GM12878 (cell line): ENCODE measurements around the gene LSAMP. TPM values are rescaled to one million over a fixed set of nuclear protein-coding genes. Genes with fewer than 3 reads are reported as not detected.

Source experiments
- ATAC-seq: fragments of 200-7000 bp; cut with Tn5 transposase; 3 replicates; pipeline ENCODE4 v1.9.1; 2020; ENCODE audit warnings: mild to moderate bottlenecking, moderate library complexity
- BruUV-seq: library from RNA; stranded (reverse); fragments of 400-500 nt; replicated peaks from 2 replicates; lab custom pipeline; 2021; lab: Mats Ljungman, UMichigan
- CTCF ChIA-PET: fragments of 300-600 bp; sonication (Branson Sonifier 250); formaldehyde crosslinking; extraction: SDS; loops from one replicate; lab custom pipeline; 2021; ENCODE audit warnings: inconsistent platforms; lab: Yijun Ruan, JAX
- POLR2A ChIA-PET: fragments of 350-600 bp; formaldehyde crosslinking; extraction: SDS; loops from one replicate; lab custom pipeline; 2021; ENCODE audit warnings: inconsistent platforms; lab: Charles Lee
- RAD21 ChIA-PET: fragments of 300-600 bp; sonication (Branson Sonifier 250); formaldehyde crosslinking; loops from one replicate; lab custom pipeline; 2023; ENCODE audit warnings: antibody characterized with exemption; ENCODE audit not compliant: unreplicated experiment; lab: Charles Lee
- SMC1A ChIA-PET: fragments of 300-600 bp; sonication (Branson Sonifier 250); formaldehyde crosslinking; loops from one replicate; lab custom pipeline; 2023; ENCODE audit not compliant: unreplicated experiment, uncharacterized antibody; lab: Charles Lee
- DNase-seq: peaks from one replicate; pipeline ENCODE4 v3.0.0-alpha.2; 2011; ENCODE audit warnings: low read depth, low spot score
- FAIRE-seq: peaks from 3 replicates; lab custom pipeline; 2011; peaks lifted over from hg19 to GRCh38; lab: Jason Lieb, UNC
- H2AFZ ChIP-seq: 2 replicates; pipeline ENCODE4 v1.6.0; 2011; ENCODE audit warnings: low read depth, low read length, control low read depth; ENCODE audit not compliant: control insufficient read depth
- H3K27ac ChIP-seq: 2 replicates; pipeline ENCODE4 v1.5.1; 2011; ENCODE audit warnings: control low read depth; ENCODE audit not compliant: control insufficient read depth, insufficient read depth
- H3K27me3 ChIP-seq, 2 experiments: replicated peaks in 1 of 2; 2 replicates each; pipeline versions ENCODE4 v1.6.0 to v1.6.1; 2011; ENCODE audit warnings: low read length in 1 of 2; ENCODE audit not compliant: control insufficient read depth in 2 of 2, insufficient read depth in 2 of 2
- H3K36me3 ChIP-seq, 2 experiments: 2 replicates each; pipeline ENCODE4 v1.5.1; 2011; ENCODE audit warnings: low read length in 1 of 2; ENCODE audit not compliant: control insufficient read depth in 2 of 2, insufficient read depth in 2 of 2
- H3K4me1 ChIP-seq: 2 replicates; pipeline ENCODE4 v1.6.1; 2011; ENCODE audit warnings: mild to moderate bottlenecking, low read length, moderate library complexity, mixed read lengths; ENCODE audit not compliant: control insufficient read depth, insufficient read depth
- H3K4me2 ChIP-seq: 2 replicates; pipeline ENCODE4 v1.6.0; 2011; ENCODE audit warnings: control low read depth; ENCODE audit not compliant: control insufficient read depth, insufficient read depth
- H3K4me3 ChIP-seq: fragments of 200-600 bp; sonication (generic); 2 replicates; pipeline ENCODE4 v1.5.1; 2016
- H3K79me2 ChIP-seq: 2 replicates; pipeline ENCODE4 v1.6.0; 2011; ENCODE audit warnings: low read length; ENCODE audit not compliant: control insufficient read depth, insufficient read depth
- H3K9ac ChIP-seq: 2 replicates; pipeline ENCODE4 v1.8.0; 2011; ENCODE audit warnings: low read length, control low read depth, mixed read lengths; ENCODE audit not compliant: control insufficient read depth, insufficient read depth
- H3K9me3 ChIP-seq: replicated peaks from 3 replicates; pipeline ENCODE4 v1.5.1; 2011; ENCODE audit warnings: mild to moderate bottlenecking, low read length; ENCODE audit not compliant: control insufficient read depth, insufficient read depth
- H4K20me1 ChIP-seq: 2 replicates; pipeline ENCODE4 v1.6.0; 2011; ENCODE audit not compliant: control insufficient read depth, insufficient read depth
- BRCA1 ChIP-seq: IDR thresholded peaks from 2 replicates; pipeline ENCODE4 v1.6.1; 2011; ENCODE audit warnings: low read depth, low read length, improper control_type of control experiment
- CBFB ChIP-seq: IDR thresholded peaks from 2 replicates; pipeline ENCODE4 v1.6.1; 2016; ENCODE audit warnings: antibody characterized with exemption, low read depth
- MAX ChIP-seq: IDR thresholded peaks from 2 replicates; pipeline ENCODE4 v1.6.1; 2012; ENCODE audit warnings: low read depth, low read length, improper control_type of control experiment
- NR2F1 ChIP-seq: fragments of 450-650 bp; conservative IDR thresholded peaks from 2 replicates; pipeline ENCODE4 v1.6.1; 2017; ENCODE audit warnings: mild to moderate bottlenecking
- PAX8 ChIP-seq: fragments of 450-650 bp; IDR thresholded peaks from 2 replicates; pipeline ENCODE4 v1.6.1; 2017; ENCODE audit warnings: mild to moderate bottlenecking, moderate library complexity
- PML ChIP-seq: IDR thresholded peaks from 2 replicates; pipeline ENCODE4 v1.6.1; 2012; ENCODE audit warnings: low read length, inconsistent platforms
- POLR2AphosphoS2 ChIP-seq: IDR thresholded peaks from 2 replicates; pipeline ENCODE4 v1.6.1; 2011; ENCODE audit warnings: low read depth, mild to moderate bottlenecking, low read length, improper control_type of control experiment, moderate library complexity
- RCOR1 ChIP-seq: conservative IDR thresholded peaks from 2 replicates; pipeline ENCODE4 v1.6.1; 2012; ENCODE audit warnings: low read depth, low read length, improper control_type of control experiment
- RUNX3 ChIP-seq: IDR thresholded peaks from 2 replicates; pipeline ENCODE4 v1.6.1; 2012; ENCODE audit warnings: low read length, inconsistent platforms
- SIN3A ChIP-seq: IDR thresholded peaks from 2 replicates; pipeline ENCODE4 v1.6.1; 2012; ENCODE audit warnings: low read depth, low read length, improper control_type of control experiment
- ZBTB40 ChIP-seq: fragments of 450-650 bp; IDR thresholded peaks from 2 replicates; pipeline ENCODE4 v1.6.1; 2016; ENCODE audit warnings: mild to moderate bottlenecking, moderate library complexity, borderline replicate concordance
- WGBS: methylation state at CpG from one replicate; pipeline ENCODE4 v1.1.6; 2016; ENCODE audit warnings: low lambda C conversion rate; ENCODE audit not compliant: insufficient replicate concordance, insufficient coverage; ENCODE audit errors: missing lambda C conversion rate; 5-methylcytosine and 5-hydroxymethylcytosine counted together
- in situ Hi-C: fragments of 300-500 bp; cut with MboI; formaldehyde crosslinking; loops from 9 replicates; pipeline ENCODE4 v1.14.3; 2018; ENCODE audit warnings: mixed read lengths
- intact Hi-C: fragments of 100-400 bp; cut with micrococcal nuclease; formaldehyde crosslinking; loops from one replicate; pipeline ENCODE4 v1.14.2; 2022; ENCODE audit not compliant: unreplicated experiment
- polyA plus RNA-seq, 11 experiments: library from polyadenylated mRNA; depleted of rRNA in 4 of 11; unstranded in 6 of 11; stranded (reverse) in 5 of 11; fragments of >200 nt; fragmentation: Nextera tagmentation in 4 of 11; fragmentation: Illumina TruSeq in 1 of 11; extraction: Ambion mirVana in 4 of 11; extraction: Trizol in 1 of 11; gene quantifications; 1 replicate in 1 of 11; 2 replicates in 10 of 11; pipeline versions ENCODE4 v1.2.1 to v1.2.3, GENCODE V29; 2011 to 2016; ENCODE audit warnings: inconsistent platforms in 2 of 11, missing spikeins in 2 of 11, low read depth in 1 of 11
- total RNA-seq, 4 experiments: library from RNA; depleted of rRNA in 3 of 4; stranded (reverse); fragments of >200 nt in 3 of 4; fragmentation: Illumina TruSeq in 1 of 4; extraction: Trizol in 1 of 4; gene quantifications; 2 replicates each; pipeline versions ENCODE4 v1.2.1 to v1.2.3, GENCODE V29; 2013 to 2021
- TF ChIP-seq, protein P1 (sequence below): fragments of 450-650 bp; IDR thresholded peaks from 2 replicates; pipeline ENCODE4 v1.6.1; 2017; ENCODE audit warnings: mild to moderate bottlenecking

Gene LSAMP
- total and polyA plus RNA-seq, 10 of the 15 experiments (the other 5 are each of a cell fraction or from before 2014, with no cell fraction given): 2.0 to 12.7 (median 6.5) TPM

DNA sequence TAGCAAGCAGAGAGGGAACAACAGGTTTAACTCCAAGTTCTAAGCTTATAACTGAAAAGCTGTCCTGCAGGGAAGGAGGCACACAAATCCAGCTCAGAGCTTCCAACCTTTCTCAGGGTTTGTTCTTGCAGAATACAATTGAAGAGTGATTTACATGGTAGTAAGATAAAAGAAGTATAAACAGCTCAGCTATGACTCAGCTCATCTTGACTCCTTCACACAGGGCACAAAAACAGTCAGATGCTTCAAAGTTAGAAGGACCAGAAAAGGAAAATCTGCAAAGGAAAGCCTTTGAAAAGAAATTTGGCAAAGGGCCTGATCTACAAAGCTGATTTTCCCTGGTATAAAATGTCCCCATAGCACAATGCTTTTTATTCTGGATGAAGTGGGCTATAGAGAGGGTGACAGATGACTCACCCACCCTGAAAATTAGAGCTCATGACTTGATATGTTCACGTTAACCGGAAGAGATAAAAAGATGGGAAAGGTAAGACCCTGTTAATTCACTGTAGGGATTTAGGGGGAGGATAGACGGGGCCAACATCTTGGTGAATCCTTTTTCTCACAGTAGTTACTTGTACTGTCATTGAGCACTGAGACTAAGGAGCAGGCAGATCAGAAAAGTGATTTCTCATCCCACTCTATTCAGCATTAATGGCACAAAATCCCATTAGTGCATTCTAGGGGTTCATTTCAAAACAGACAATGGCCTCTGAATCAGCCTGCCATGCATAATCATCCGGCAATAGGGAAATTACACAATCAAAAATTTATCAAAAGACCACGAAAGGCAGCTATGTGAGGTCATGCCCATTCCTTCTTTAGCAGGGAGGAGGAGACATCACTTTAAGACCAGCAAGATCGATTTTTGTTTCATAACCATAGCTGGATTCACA lies 678.5 kb downstream of the LSAMP start:
- no peak overlapping the region for H3K4me2 ChIP-seq
- no peak overlapping the region for H2AFZ ChIP-seq
- H3K27ac ChIP-seq: no peak overlapping the region
- FAIRE-seq: no peak
- H3K9ac ChIP-seq: no peak overlapping the region
- H3K27me3 ChIP-seq: peaks cover 0 to 2% of the 10 kb centered on the region in 2 experiments; a peak in 3 of 4 replicates
- no peaks in the 10 kb centered on the region for H3K79me2 ChIP-seq
- TF ChIP-seq CBFB: no peak
- TF ChIP-seq BRCA1: no peak
- TF ChIP-seq PML: no peak
- TF ChIP-seq ZBTB40: no peak
- TF ChIP-seq, protein P1, sequence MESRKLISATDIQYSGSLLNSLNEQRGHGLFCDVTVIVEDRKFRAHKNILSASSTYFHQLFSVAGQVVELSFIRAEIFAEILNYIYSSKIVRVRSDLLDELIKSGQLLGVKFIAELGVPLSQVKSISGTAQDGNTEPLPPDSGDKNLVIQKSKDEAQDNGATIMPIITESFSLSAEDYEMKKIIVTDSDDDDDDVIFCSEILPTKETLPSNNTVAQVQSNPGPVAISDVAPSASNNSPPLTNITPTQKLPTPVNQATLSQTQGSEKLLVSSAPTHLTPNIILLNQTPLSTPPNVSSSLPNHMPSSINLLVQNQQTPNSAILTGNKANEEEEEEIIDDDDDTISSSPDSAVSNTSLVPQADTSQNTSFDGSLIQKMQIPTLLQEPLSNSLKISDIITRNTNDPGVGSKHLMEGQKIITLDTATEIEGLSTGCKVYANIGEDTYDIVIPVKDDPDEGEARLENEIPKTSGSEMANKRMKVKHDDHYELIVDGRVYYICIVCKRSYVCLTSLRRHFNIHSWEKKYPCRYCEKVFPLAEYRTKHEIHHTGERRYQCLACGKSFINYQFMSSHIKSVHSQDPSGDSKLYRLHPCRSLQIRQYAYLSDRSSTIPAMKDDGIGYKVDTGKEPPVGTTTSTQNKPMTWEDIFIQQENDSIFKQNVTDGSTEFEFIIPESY: no peak
- no peak for TF ChIP-seq SIN3A
- no peak for TF ChIP-seq RUNX3
- TF ChIP-seq NR2F1: no peak
- no peak for TF ChIP-seq POLR2AphosphoS2
- no peak for TF ChIP-seq RCOR1
- no peak for TF ChIP-seq PAX8
- TF ChIP-seq MAX: no peak
- CTCF ChIA-PET: interaction anchor here (0.5 to 1.1 kb wide), 2 partner anchors 10 to 25 kb away, joined by 3 read pairs; no protein-coding TSS in a partner anchor
- no peaks in the 10 kb centered on the region for H3K9me3 ChIP-seq
- no peak overlapping the region for H3K4me3 ChIP-seq
- SMC1A ChIA-PET: interaction anchor here (0.7 to 0.9 kb wide), 2 partner anchors 22 to 232 kb away, joined by 3 read pairs; no protein-coding TSS in a partner anchor
- intact Hi-C loops: no loop called here
- no TSS peak for BruUV-seq
- no peaks in the 10 kb centered on the region for H3K36me3 ChIP-seq
- no peaks in the 10 kb centered on the region for H4K20me1 ChIP-seq
- RAD21 ChIA-PET: no interaction called here
- in situ Hi-C loops: no loop called here
- no peaks in the 10 kb centered on the region for H3K4me1 ChIP-seq
- ATAC-seq: no peak
- POLR2A ChIA-PET: no interaction called here
- WGBS: 18% methylated on average over 6 of the region's 6 CpGs
- DNase-seq: no peak
